Breast epithelium (tissue), 4 donors: Measurements from ENCODE around the gene APMAP. TPM values are rescaled to one million over a fixed set of nuclear protein-coding genes. Genes with fewer than 3 reads are reported as not detected.

Experiments used
- DNase-seq, 2 donors: peaks; one replicate each; pipeline ENCODE4 v3.0.0-alpha.2; 2019; ENCODE audit warnings: low spot score in 2 of 2
- H3K27ac ChIP-seq, 2 donors: fragments of 200-600 bp; sonication (generic) in 1 of 2; one replicate each; pipeline ENCODE4 v1.5.1; 2016 to 2019; ENCODE audit warnings: mild to moderate bottlenecking in 1 of 2
- H3K27me3 ChIP-seq, 2 donors: fragments of 200-600 bp; sonication (generic) in 1 of 2; one replicate each; pipeline versions ENCODE4 v1.5.1 to v1.6.0; 2017 to 2019; ENCODE audit warnings: control low read depth in 1 of 2, mild to moderate bottlenecking in 1 of 2
- H3K36me3 ChIP-seq: fragments of 200-600 bp; one replicate; pipeline ENCODE4 v1.5.1; 2019
- H3K4me1 ChIP-seq, 2 donors: fragments of 200-600 bp; sonication (generic); one replicate each; pipeline ENCODE4 v1.5.1; 2016 to 2019; ENCODE audit warnings: control low read depth in 1 of 2
- H3K4me3 ChIP-seq, 3 donors: fragments of 200-600 bp; sonication (generic); 1 replicate in 2 of 3; 2 replicates in 1 of 3; pipeline ENCODE4 v1.5.1; 2016 to 2019; ENCODE audit warnings: mild to moderate bottlenecking in 3 of 3, moderate library complexity in 2 of 3
- H3K9me3 ChIP-seq, 2 donors: fragments of 200-600 bp; sonication (generic) in 1 of 2; one replicate each; pipeline ENCODE4 v1.5.1; 2016 to 2019; ENCODE audit warnings: control low read depth in 1 of 2
- POLR2A ChIP-seq: fragments of 450-650 bp; IDR thresholded peaks from one replicate; pipeline ENCODE4 v1.6.1; 2016; ENCODE audit warnings: antibody characterized with exemption, mild to moderate bottlenecking, moderate library complexity
- POLR2AphosphoS5 ChIP-seq, 3 donors: sonication (generic); formaldehyde crosslinking; IDR thresholded peaks; one replicate each; pipeline ENCODE4 v1.6.1; 2017; ENCODE audit warnings: antibody characterized with exemption in 3 of 3
- intact Hi-C: fragments of 100-400 bp; cut with DNase I; formaldehyde crosslinking; loops from one replicate; pipeline ENCODE4 v1.15.1; 2023; ENCODE audit warnings: low total_unique reads
- total RNA-seq, 3 donors: library from RNA; depleted of rRNA; stranded (reverse); fragments of >200 nt; gene quantifications; one replicate each; pipeline ENCODE4 v1.1.0, GENCODE V29; 2016
- TF ChIP-seq, protein P1 (sequence below), 3 donors: fragments of 450-650 bp; IDR thresholded peaks; one replicate each; pipeline ENCODE4 v1.5.1; 2016 to 2017; ENCODE audit warnings: antibody characterized with exemption in 3 of 3, mild to moderate bottlenecking in 3 of 3, moderate library complexity in 3 of 3

APMAP gene
- total RNA-seq, 3 donors from 2014 or later: 83.2 to 184 (median 101) TPM

DNA sequence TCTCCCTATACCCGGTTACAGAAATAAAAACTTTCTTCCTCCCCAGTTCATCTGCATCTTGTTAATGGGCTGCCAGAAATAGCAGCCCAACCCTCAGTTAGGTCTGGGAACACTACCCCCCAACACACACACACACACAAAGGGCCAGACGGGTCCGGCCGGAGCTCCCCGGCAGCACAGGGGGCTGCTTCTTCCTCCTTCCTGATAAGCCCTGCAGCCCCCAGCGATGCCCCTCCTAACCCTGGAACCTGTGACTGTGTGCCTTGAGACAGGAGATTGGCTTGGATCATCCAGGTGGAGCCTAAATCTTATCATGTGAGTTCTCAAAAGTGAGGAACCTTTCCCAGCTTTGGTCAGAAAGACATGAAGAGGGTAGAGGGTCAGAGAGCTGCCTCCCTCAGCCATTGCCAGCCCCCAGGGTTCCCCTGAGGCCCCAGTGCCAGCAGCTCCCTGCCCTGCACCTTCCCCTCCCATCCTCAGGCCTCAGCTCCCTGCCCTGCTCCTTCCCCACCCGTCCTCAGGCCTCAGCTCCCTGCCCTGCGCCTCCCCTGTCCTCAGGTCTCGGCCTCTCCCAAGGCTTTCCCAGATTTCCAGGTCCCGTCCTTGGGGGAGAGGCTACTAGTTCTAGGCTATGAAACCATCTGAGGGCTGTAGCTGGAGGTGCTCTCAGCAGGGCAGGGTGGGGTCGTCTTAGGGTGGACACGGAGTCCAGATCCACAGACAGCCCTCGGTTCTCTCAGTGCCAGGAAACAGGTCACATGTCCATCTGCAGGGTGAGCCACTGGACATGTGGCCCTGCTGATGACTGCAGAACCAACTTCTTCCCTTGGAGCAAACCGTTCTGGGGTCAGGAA lies 77.9 kb downstream of the APMAP start:
- Histone ChIP-seq H3K27ac (no peak overlapping the region), H3K4me3 (no peak overlapping the region), H3K4me1 (no peaks in the 10 kb centered on the region), H3K27me3 (no peaks in the 10 kb centered on the region), H3K9me3 (no peaks in the 10 kb centered on the region), H3K36me3 (no peaks in the 10 kb centered on the region)
- intact Hi-C loops: no loop called here
- no peak for DNase-seq
- TF ChIP-seq POLR2AphosphoS5 (IDR thresholded peaks at IDR 0.05) (no peak), POLR2A (no peak)
- TF ChIP-seq, protein P1, sequence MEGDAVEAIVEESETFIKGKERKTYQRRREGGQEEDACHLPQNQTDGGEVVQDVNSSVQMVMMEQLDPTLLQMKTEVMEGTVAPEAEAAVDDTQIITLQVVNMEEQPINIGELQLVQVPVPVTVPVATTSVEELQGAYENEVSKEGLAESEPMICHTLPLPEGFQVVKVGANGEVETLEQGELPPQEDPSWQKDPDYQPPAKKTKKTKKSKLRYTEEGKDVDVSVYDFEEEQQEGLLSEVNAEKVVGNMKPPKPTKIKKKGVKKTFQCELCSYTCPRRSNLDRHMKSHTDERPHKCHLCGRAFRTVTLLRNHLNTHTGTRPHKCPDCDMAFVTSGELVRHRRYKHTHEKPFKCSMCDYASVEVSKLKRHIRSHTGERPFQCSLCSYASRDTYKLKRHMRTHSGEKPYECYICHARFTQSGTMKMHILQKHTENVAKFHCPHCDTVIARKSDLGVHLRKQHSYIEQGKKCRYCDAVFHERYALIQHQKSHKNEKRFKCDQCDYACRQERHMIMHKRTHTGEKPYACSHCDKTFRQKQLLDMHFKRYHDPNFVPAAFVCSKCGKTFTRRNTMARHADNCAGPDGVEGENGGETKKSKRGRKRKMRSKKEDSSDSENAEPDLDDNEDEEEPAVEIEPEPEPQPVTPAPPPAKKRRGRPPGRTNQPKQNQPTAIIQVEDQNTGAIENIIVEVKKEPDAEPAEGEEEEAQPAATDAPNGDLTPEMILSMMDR (IDR thresholded peaks at IDR 0.05): no peak

DNA sequence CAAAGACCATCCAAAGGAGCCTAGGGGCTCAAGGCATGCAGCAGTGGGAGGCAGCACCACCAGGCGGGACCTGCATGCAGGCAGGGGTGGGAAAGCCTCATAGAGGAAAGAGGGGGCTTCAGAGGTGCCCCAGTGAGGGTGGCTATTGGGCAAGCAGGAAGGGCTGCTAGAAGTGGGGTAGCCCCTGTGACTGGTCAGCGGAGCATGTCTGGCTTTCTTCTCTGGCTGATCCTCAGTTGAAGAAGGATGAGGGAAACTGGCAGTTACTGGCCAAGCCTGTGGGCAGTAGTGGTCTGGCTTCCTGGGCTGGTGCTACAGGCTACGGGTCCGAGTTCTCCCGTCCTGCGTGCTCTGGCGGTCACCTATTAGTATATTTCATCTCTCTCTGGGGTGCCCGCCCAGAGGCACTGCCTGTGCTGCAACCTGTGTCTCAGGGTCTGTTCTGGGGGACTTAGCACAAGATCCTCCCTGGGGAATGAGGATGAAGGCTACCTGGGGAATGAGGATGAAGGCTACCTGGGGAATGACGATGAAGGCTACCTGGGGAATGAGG lies 79.4 kb downstream of the APMAP start:
- no peak for DNase-seq
- Histone ChIP-seq H3K4me1 (no peaks in the 10 kb centered on the region), H3K4me3 (no peak overlapping the region), H3K36me3 (no peaks in the 10 kb centered on the region), H3K27ac (no peak overlapping the region), H3K9me3 (peaks cover 7 to 12% of the 10 kb centered on the region in 2 donors), H3K27me3 (no peaks in the 10 kb centered on the region)
- intact Hi-C loops: no loop called here
- TF ChIP-seq, protein P1 (IDR thresholded peaks at IDR 0.05): no peak
- TF ChIP-seq POLR2A (no peak), POLR2AphosphoS5 (IDR thresholded peaks at IDR 0.05) (no peak)

Other genes with a start within 250 kb of the APMAP start
- 1 to 10 TPM in 2 of 3 donors, under 1 TPM in 1; 0.33 to 2.5 (median 1.8) TPM for gene CST7, start 43.5 kb downstream of the APMAP start, total RNA-seq
- gene ACSS1, start 65.4 kb upstream of the APMAP start, total RNA-seq: 10 to 100 TPM; 17.6 to 38.2 (median 37.4) TPM
- gene VSX1, start 89.4 kb upstream of the APMAP start, total RNA-seq: under 1 TPM in 1 of 3 donors, not detected in 2; 0.44 TPM
- 10 to 100 TPM; 45.8 to 77.6 (median 71.1) TPM for gene ENTPD6, start 203.0 kb upstream of the APMAP start, total RNA-seq